SK-N-SH treated with all-trans-retinoic acid at 6 μM for 48 hours (cell line): Measurements from ENCODE around the gene LRPPRC.
A peak's percentile ranks its signal among the peaks of the same experiment; 100 is the strongest.

Experiments used
- ATAC-seq: fragments of 200-7000 bp; cut with Tn5 transposase; 3 replicates; pipeline ENCODE4 v1.9.1; 2020; ENCODE audit warnings: mild to moderate bottlenecking, moderate library complexity
- ARNTL ChIP-seq: fragments of 450-650 bp; formaldehyde crosslinking; IDR thresholded peaks from 2 replicates; pipeline ENCODE4 v1.5.0; 2020; ENCODE audit warnings: low read depth, mild to moderate bottlenecking, moderate library complexity, borderline replicate concordance
- BACH2 ChIP-seq: fragments of 250-450 bp; sonication (Bioruptor Pico); IDR thresholded peaks from 2 replicates; pipeline ENCODE4 v1.9.0; 2021; ENCODE audit warnings: mild to moderate bottlenecking, borderline replicate concordance
- ESRRG ChIP-seq: fragments of 250-450 bp; sonication (Bioruptor Pico); IDR thresholded peaks from 2 replicates; pipeline ENCODE4 v1.6.1; 2021; ENCODE audit warnings: mild to moderate bottlenecking
- GLIS3 ChIP-seq: fragments of 250-450 bp; sonication (Bioruptor Pico); IDR thresholded peaks from 2 replicates; pipeline ENCODE4 v1.5.0; 2020; ENCODE audit warnings: mild to moderate bottlenecking, moderate library complexity
- ISL1 ChIP-seq: fragments of 250-450 bp; sonication (Bioruptor Pico); IDR thresholded peaks from 2 replicates; pipeline ENCODE4 v2.1.2; 2022; ENCODE audit warnings: mild to moderate bottlenecking, moderate library complexity
- PPARA ChIP-seq: fragments of 250-450 bp; sonication (Bioruptor Pico); IDR thresholded peaks from 2 replicates; pipeline ENCODE4 v1.5.0; 2020; ENCODE audit warnings: mild to moderate bottlenecking, borderline replicate concordance
- RARB ChIP-seq: fragments of 250-450 bp; sonication (Bioruptor Pico); IDR thresholded peaks from 2 replicates; pipeline ENCODE4 v1.8.0; 2021; ENCODE audit warnings: mild to moderate bottlenecking, moderate library complexity
- SNAI2 ChIP-seq: fragments of 250-450 bp; sonication (Bioruptor Pico); IDR thresholded peaks from 2 replicates; pipeline ENCODE4 v1.5.0; 2020; ENCODE audit warnings: mild to moderate bottlenecking, moderate library complexity
- TCF4 ChIP-seq: fragments of 250-450 bp; sonication (Bioruptor Pico); IDR thresholded peaks from 2 replicates; pipeline ENCODE4 v1.8.0; 2021; ENCODE audit warnings: mild to moderate bottlenecking, moderate library complexity, borderline replicate concordance
- TOX ChIP-seq: fragments of 250-450 bp; sonication (Bioruptor Pico); IDR thresholded peaks from 2 replicates; pipeline ENCODE4 v1.8.0; 2021; ENCODE audit warnings: mild to moderate bottlenecking, moderate library complexity, borderline replicate concordance
- ZC3H10 ChIP-seq: fragments of 250-450 bp; sonication (Bioruptor Pico); IDR thresholded peaks from 2 replicates; pipeline ENCODE4 v1.5.1; 2021; ENCODE audit warnings: mild to moderate bottlenecking, moderate library complexity
- ZFP30 ChIP-seq: fragments of 450-650 bp; formaldehyde crosslinking; IDR thresholded peaks from 2 replicates; pipeline ENCODE4 v1.5.0; 2022; ENCODE audit warnings: mild to moderate bottlenecking, moderate library complexity
- ZNF565 ChIP-seq: fragments of 450-650 bp; formaldehyde crosslinking; conservative IDR thresholded peaks from 2 replicates; pipeline ENCODE4 v1.5.0; 2020; ENCODE audit warnings: low read depth, mild to moderate bottlenecking, moderate library complexity
- ZNF8 ChIP-seq: fragments of 450-650 bp; formaldehyde crosslinking; IDR thresholded peaks from 2 replicates; pipeline ENCODE4 v1.5.0; 2020; ENCODE audit warnings: mild to moderate bottlenecking, moderate library complexity
- TF ChIP-seq, protein P1 (sequence below): fragments of 250-450 bp; sonication (Bioruptor Pico); IDR thresholded peaks from 2 replicates; pipeline ENCODE4 v1.5.0; 2020; ENCODE audit warnings: mild to moderate bottlenecking, moderate library complexity
- TF ChIP-seq, protein P2 (sequence below): fragments of 250-450 bp; sonication (Bioruptor Pico); IDR thresholded peaks from 2 replicates; pipeline ENCODE4 v1.8.0; 2020; ENCODE audit warnings: mild to moderate bottlenecking, moderate library complexity, borderline replicate concordance
- TF ChIP-seq, protein P3 (sequence below): fragments of 250-450 bp; sonication (Bioruptor Pico); IDR thresholded peaks from 2 replicates; pipeline ENCODE4 v1.8.0; 2021; ENCODE audit warnings: low read depth, mild to moderate bottlenecking, moderate library complexity, borderline replicate concordance
- TF ChIP-seq, protein P4 (sequence below): fragments of 250-450 bp; sonication (Bioruptor Pico); IDR thresholded peaks from 2 replicates; pipeline ENCODE4 v1.5.1; 2020; ENCODE audit warnings: low read depth, mild to moderate bottlenecking, moderate library complexity
- TF ChIP-seq, protein P5 (sequence below): fragments of 250-450 bp; sonication (Bioruptor Pico); IDR thresholded peaks from 2 replicates; pipeline ENCODE4 v1.5.1; 2021; ENCODE audit warnings: mild to moderate bottlenecking, moderate library complexity

The LRPPRC gene

DNA sequence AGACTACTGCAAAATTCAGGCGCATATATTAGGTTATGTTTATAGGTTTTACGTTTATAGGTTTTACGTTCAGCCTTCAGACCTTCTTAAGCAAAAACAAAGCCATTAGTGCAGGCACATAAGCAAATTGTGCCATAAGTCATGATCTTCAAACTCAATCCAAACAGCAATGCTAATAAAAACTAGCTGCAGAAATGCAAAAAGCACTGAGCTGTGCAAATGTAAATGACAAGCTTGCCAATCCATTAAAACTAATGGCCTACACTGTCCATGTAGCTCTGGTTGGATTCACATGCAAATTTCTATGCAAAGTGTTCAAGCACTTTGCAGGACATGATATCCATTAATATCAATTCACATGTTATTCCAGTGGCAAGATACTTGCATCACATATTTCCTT, 50.9 kb downstream of the LRPPRC start:
- TF ChIP-seq, protein P1, sequence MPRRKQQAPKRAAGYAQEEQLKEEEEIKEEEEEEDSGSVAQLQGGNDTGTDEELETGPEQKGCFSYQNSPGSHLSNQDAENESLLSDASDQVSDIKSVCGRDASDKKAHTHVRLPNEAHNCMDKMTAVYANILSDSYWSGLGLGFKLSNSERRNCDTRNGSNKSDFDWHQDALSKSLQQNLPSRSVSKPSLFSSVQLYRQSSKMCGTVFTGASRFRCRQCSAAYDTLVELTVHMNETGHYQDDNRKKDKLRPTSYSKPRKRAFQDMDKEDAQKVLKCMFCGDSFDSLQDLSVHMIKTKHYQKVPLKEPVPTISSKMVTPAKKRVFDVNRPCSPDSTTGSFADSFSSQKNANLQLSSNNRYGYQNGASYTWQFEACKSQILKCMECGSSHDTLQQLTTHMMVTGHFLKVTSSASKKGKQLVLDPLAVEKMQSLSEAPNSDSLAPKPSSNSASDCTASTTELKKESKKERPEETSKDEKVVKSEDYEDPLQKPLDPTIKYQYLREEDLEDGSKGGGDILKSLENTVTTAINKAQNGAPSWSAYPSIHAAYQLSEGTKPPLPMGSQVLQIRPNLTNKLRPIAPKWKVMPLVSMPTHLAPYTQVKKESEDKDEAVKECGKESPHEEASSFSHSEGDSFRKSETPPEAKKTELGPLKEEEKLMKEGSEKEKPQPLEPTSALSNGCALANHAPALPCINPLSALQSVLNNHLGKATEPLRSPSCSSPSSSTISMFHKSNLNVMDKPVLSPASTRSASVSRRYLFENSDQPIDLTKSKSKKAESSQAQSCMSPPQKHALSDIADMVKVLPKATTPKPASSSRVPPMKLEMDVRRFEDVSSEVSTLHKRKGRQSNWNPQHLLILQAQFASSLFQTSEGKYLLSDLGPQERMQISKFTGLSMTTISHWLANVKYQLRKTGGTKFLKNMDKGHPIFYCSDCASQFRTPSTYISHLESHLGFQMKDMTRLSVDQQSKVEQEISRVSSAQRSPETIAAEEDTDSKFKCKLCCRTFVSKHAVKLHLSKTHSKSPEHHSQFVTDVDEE = no peak
- TF ChIP-seq BACH2 = no peak
- no peak for TF ChIP-seq ZC3H10
- no peak for TF ChIP-seq RARB (CRISPR knock-in tag)
- no peak for TF ChIP-seq ARNTL
- TF ChIP-seq, protein P2, sequence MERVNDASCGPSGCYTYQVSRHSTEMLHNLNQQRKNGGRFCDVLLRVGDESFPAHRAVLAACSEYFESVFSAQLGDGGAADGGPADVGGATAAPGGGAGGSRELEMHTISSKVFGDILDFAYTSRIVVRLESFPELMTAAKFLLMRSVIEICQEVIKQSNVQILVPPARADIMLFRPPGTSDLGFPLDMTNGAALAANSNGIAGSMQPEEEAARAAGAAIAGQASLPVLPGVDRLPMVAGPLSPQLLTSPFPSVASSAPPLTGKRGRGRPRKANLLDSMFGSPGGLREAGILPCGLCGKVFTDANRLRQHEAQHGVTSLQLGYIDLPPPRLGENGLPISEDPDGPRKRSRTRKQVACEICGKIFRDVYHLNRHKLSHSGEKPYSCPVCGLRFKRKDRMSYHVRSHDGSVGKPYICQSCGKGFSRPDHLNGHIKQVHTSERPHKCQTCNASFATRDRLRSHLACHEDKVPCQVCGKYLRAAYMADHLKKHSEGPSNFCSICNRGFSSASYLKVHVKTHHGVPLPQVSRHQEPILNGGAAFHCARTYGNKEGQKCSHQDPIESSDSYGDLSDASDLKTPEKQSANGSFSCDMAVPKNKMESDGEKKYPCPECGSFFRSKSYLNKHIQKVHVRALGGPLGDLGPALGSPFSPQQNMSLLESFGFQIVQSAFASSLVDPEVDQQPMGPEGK (CRISPR knock-in tag) = no peak
- no peak for TF ChIP-seq SNAI2 (CRISPR knock-in tag)
- no peak for TF ChIP-seq GLIS3 (CRISPR knock-in tag)
- TF ChIP-seq, protein P3, sequence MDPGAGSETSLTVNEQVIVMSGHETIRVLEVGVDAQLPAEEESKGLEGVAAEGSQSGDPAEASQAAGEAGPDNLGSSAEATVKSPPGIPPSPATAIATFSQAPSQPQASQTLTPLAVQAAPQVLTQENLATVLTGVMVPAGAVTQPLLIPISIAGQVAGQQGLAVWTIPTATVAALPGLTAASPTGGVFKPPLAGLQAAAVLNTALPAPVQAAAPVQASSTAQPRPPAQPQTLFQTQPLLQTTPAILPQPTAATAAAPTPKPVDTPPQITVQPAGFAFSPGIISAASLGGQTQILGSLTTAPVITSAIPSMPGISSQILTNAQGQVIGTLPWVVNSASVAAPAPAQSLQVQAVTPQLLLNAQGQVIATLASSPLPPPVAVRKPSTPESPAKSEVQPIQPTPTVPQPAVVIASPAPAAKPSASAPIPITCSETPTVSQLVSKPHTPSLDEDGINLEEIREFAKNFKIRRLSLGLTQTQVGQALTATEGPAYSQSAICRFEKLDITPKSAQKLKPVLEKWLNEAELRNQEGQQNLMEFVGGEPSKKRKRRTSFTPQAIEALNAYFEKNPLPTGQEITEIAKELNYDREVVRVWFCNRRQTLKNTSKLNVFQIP = no peak
- TF ChIP-seq, all 23 proteins: peak for 0
- no peak for ATAC-seq

DNA sequence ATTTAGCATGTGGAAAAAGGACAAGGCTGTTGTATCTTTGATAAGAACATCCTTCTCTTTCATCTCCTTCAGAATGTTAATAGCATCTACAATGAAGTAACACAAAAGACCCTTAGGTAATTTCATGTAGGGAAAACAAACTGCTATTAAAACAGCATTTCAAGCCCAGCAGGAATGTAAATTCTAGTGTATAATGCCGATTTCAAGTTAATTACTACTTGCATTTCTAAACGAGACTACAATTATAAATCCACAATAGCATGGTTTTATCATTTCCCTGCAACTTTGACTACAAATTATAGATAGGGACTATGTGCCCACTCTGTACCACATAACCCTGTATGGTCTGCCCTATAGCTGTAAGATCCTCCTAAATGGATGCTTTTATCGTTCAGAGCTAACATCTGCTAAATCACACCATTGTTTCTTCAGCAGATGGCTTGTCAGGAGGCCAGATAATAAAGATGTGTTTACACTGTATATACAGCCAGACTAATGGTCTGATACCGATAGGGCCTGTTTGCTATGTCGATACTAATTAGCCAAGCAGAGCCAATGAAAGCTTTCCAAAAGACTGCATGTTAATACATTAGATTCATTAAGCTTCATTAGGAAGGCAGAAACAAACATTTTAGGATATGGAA, 51.9 kb downstream of the LRPPRC start:
- ATAC-seq = peak; percentile 46; the same call in 1 of the 3 replicates

More for the DNA sequence above, 51.9 kb downstream of the LRPPRC start:
- TF ChIP-seq, protein P4, sequence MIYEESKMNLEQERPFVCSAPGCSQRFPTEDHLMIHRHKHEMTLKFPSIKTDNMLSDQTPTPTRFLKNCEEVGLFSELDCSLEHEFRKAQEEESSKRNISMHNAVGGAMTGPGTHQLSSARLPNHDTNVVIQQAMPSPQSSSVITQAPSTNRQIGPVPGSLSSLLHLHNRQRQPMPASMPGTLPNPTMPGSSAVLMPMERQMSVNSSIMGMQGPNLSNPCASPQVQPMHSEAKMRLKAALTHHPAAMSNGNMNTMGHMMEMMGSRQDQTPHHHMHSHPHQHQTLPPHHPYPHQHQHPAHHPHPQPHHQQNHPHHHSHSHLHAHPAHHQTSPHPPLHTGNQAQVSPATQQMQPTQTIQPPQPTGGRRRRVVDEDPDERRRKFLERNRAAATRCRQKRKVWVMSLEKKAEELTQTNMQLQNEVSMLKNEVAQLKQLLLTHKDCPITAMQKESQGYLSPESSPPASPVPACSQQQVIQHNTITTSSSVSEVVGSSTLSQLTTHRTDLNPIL (CRISPR knock-in tag) = no peak
- no peak for TF ChIP-seq ZNF565
- TF ChIP-seq ARNTL = 0 out of 2 replicates have a peak, but pooled peaks have one; percentile 42
- TF ChIP-seq ZNF8 (CRISPR knock-in tag) = peak; percentile 47; the same call in 1 of the 2 replicates
- TF ChIP-seq ISL1 (CRISPR knock-in tag) = no peak
- no peak for TF ChIP-seq PPARA (CRISPR knock-in tag)
- TF ChIP-seq, protein P1 = peak; percentile 92
- peak; percentile 97 for TF ChIP-seq TCF4
- no peak; the same call in 1 of the 2 replicates for TF ChIP-seq ZFP30 (CRISPR knock-in tag)
- TF ChIP-seq SNAI2 (CRISPR knock-in tag) = no peak
- no peak for TF ChIP-seq TOX (CRISPR knock-in tag)
- TF ChIP-seq, protein P5, sequence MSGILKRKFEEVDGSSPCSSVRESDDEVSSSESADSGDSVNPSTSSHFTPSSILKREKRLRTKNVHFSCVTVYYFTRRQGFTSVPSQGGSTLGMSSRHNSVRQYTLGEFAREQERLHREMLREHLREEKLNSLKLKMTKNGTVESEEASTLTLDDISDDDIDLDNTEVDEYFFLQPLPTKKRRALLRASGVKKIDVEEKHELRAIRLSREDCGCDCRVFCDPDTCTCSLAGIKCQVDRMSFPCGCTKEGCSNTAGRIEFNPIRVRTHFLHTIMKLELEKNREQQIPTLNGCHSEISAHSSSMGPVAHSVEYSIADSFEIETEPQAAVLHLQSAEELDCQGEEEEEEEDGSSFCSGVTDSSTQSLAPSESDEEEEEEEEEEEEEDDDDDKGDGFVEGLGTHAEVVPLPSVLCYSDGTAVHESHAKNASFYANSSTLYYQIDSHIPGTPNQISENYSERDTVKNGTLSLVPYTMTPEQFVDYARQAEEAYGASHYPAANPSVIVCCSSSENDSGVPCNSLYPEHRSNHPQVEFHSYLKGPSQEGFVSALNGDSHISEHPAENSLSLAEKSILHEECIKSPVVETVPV (CRISPR knock-in tag) = 0 out of 2 replicates have a peak, but pooled peaks have one; percentile 46
- TF ChIP-seq RARB (CRISPR knock-in tag) = no peak
- TF ChIP-seq ESRRG = 0 out of 2 replicates have a peak, but pooled peaks have one; percentile 39
